ENCODE results near the gene TM7SF2. TPM values are rescaled to one million over a fixed set of nuclear protein-coding genes. Genes with fewer than 3 reads are reported as not detected.

Gene TM7SF2
- total and polyA plus RNA-seq, 2 of the 13 experiments (the other 11 are each of a cell fraction or from before 2014, with no cell fraction given): 56.0 to 66.9 TPM

DNA sequence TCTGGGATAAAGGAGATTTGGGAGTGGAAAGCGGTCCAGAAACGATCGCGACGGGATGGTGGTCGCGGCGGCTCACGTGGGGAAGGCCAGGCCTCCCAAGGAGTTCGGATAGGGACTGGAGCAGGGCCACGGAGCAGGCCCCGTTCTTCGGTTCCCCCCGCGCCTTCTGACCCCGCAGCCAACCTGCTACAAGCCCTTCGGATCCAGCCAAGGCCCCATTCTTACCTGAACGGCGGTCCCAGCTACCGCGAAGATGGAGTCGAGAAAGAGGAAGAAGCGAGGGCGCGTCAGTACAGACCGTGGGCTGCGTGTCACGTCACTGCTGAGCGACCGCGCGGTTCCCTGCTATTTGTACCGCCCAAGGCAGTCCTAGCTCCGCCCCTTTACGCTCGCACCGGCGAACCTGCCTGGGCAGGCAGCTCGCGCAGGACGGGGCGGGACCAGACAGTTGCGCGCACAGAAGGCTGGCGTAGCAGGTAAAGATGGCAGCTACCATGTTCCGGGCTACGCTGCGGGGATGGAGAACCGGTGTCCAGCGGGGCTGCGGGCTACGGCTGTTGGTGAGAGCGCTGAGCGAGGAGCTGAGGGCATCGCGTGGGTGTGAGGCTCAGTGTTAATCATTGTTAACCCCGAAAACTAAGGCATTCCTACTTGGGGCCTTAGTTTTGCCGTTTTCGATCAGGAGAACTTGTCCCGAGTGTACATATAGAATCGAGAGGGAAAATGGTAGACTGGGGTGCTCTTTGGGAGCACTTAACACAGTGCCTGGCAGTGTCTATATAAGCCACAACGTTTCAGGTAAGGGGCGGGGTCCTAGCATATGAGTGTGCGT, 10.4 kb downstream of the TM7SF2 start, which contains the start of the genes FAU and MRPL49 (continued):
- TF ChIP-seq, protein P1, sequence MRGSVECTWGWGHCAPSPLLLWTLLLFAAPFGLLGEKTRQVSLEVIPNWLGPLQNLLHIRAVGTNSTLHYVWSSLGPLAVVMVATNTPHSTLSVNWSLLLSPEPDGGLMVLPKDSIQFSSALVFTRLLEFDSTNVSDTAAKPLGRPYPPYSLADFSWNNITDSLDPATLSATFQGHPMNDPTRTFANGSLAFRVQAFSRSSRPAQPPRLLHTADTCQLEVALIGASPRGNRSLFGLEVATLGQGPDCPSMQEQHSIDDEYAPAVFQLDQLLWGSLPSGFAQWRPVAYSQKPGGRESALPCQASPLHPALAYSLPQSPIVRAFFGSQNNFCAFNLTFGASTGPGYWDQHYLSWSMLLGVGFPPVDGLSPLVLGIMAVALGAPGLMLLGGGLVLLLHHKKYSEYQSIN (CRISPR knock-in tag; IDR thresholded peaks at IDR 0.05; ENCODE audit: borderline replicate concordance): no peak; the same call in 1 of the 2 replicates
- TF ChIP-seq ZNF607 (CRISPR knock-in tag; IDR thresholded peaks at IDR 0.05; ENCODE audit: borderline replicate concordance) (no peak), NFYB (CRISPR knock-in tag; IDR thresholded peaks at IDR 0.05) (peak; percentile 65; the same call in 1 of the 2 replicates), FOXC1 (CRISPR knock-in tag; IDR thresholded peaks at IDR 0.05; ENCODE audit: borderline replicate concordance) (no peak; the same call in 1 of the 2 replicates), ERF (CRISPR knock-in tag; IDR thresholded peaks at IDR 0.05) (peak; percentile 85), ZFP90 (CRISPR knock-in tag; IDR thresholded peaks at IDR 0.05; ENCODE audit: borderline replicate concordance) (peak; percentile 47), SYNCRIP (IDR thresholded peaks at IDR 0.05; ENCODE audit: insufficient read depth, low read depth, low read length) (no peak), JUNB (CRISPR knock-in tag; IDR thresholded peaks at IDR 0.05; ENCODE audit: borderline replicate concordance) (no peak), SRSF9 (IDR thresholded peaks at IDR 0.05; ENCODE audit: borderline replicate concordance, insufficient read depth, low read depth, low read length, poor library complexity, severe bottlenecking) (no peak), ZNF773 (CRISPR knock-in tag; IDR thresholded peaks at IDR 0.05; ENCODE audit: borderline replicate concordance) (no peak), ZNF556 (CRISPR knock-in tag; IDR thresholded peaks at IDR 0.05; ENCODE audit: borderline replicate concordance) (peak; percentile 85; the same call in 1 of the 2 replicates), ZFYVE20 (CRISPR knock-in tag; IDR thresholded peaks at IDR 0.05; ENCODE audit: borderline replicate concordance, low read depth) (no peak), HES4 (CRISPR knock-in tag; IDR thresholded peaks at IDR 0.05; ENCODE audit: borderline replicate concordance) (no peak; the same call in 1 of the 2 replicates), IKZF4 (CRISPR knock-in tag; IDR thresholded peaks at IDR 0.05; ENCODE audit: borderline replicate concordance, low read depth, not compliant biosample characterization) (peak; percentile 71), GABPB1 (CRISPR knock-in tag; IDR thresholded peaks at IDR 0.05) (peak; percentile 91), YY1 (IDR thresholded peaks at IDR 0.05; ENCODE audit: insufficient read depth, insufficient replicate concordance, low read depth, low read length) (peak; percentile 95), ZNF776 (CRISPR knock-in tag; IDR thresholded peaks at IDR 0.05) (0 out of 2 replicates have a peak, but pooled peaks have one; percentile 64), ZNF83 (CRISPR knock-in tag; IDR thresholded peaks at IDR 0.05; ENCODE audit: borderline replicate concordance) (0 out of 2 replicates have a peak, but pooled peaks have one; percentile 68), JUN (CRISPR knock-in tag; IDR thresholded peaks at IDR 0.05) (0 out of 2 replicates have a peak, but pooled peaks have one; percentile 25), DR1 (CRISPR knock-in tag; IDR thresholded peaks at IDR 0.05) (peak; percentile 99)
- TF ChIP-seq, protein P2, sequence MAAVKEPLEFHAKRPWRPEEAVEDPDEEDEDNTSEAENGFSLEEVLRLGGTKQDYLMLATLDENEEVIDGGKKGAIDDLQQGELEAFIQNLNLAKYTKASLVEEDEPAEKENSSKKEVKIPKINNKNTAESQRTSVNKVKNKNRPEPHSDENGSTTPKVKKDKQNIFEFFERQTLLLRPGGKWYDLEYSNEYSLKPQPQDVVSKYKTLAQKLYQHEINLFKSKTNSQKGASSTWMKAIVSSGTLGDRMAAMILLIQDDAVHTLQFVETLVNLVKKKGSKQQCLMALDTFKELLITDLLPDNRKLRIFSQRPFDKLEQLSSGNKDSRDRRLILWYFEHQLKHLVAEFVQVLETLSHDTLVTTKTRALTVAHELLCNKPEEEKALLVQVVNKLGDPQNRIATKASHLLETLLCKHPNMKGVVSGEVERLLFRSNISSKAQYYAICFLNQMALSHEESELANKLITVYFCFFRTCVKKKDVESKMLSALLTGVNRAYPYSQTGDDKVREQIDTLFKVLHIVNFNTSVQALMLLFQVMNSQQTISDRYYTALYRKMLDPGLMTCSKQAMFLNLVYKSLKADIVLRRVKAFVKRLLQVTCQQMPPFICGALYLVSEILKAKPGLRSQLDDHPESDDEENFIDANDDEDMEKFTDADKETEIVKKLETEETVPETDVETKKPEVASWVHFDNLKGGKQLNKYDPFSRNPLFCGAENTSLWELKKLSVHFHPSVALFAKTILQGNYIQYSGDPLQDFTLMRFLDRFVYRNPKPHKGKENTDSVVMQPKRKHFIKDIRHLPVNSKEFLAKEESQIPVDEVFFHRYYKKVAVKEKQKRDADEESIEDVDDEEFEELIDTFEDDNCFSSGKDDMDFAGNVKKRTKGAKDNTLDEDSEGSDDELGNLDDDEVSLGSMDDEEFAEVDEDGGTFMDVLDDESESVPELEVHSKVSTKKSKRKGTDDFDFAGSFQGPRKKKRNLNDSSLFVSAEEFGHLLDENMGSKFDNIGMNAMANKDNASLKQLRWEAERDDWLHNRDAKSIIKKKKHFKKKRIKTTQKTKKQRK (IDR thresholded peaks at IDR 0.05; ENCODE audit: low read length): no peak
- TF ChIP-seq, protein P3, sequence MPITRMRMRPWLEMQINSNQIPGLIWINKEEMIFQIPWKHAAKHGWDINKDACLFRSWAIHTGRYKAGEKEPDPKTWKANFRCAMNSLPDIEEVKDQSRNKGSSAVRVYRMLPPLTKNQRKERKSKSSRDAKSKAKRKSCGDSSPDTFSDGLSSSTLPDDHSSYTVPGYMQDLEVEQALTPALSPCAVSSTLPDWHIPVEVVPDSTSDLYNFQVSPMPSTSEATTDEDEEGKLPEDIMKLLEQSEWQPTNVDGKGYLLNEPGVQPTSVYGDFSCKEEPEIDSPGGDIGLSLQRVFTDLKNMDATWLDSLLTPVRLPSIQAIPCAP (CRISPR knock-in tag; IDR thresholded peaks at IDR 0.05; ENCODE audit: low read depth): no peak

Measured in HepG2 (cell line).